Measurements from ENCODE around the gene ITGA1. TPM values are rescaled to one million over a fixed set of nuclear protein-coding genes. Genes with fewer than 3 reads are reported as not detected.

ITGA1 gene
- total RNA-seq, 4 donors from 2014 or later = 2.4 to 10.7 (median 5.4) TPM

GRCh38 chr5:52754051-52754450, 33.7 kb upstream of the ITGA1 start:
- no peak for TF ChIP-seq CTCF (IDR thresholded peaks at IDR 0.05)
- H3K4me3 ChIP-seq (ENCODE audit: low read depth, poor library complexity, severe bottlenecking) = no peak overlapping the region
- WGBS, 2 donors = 86 to 90% methylated on average over 2 of the region's 2 CpGs
- DNase-seq (ENCODE audit: low spot score in 2 of 2) = no peak
- intact Hi-C loops (cut with DNase I; ENCODE audit: low total_unique reads) = no loop called here

GRCh38 chr5:52757527-52757926, 30.2 kb upstream of the ITGA1 start:
- intact Hi-C loops (cut with DNase I; ENCODE audit: low total_unique reads) = no loop called here
- WGBS, 2 donors = 46 to 70% methylated on average over 2 of the region's 2 CpGs
- no peak overlapping the region for H3K4me3 ChIP-seq (ENCODE audit: low read depth, poor library complexity, severe bottlenecking)
- TF ChIP-seq POLR2A (IDR thresholded peaks at IDR 0.05) (no peak), CTCF (IDR thresholded peaks at IDR 0.05) (no peak)
- DNase-seq (ENCODE audit: low spot score in 2 of 2) = no peak

- DNase-seq (ENCODE audit: low spot score in 2 of 2) = no peak
- 83 to 84% methylated on average over 5 of the region's 5 CpGs for WGBS, 2 donors
- TF ChIP-seq POLR2A (IDR thresholded peaks at IDR 0.05) (no peak), CTCF (IDR thresholded peaks at IDR 0.05) (no peak)
- H3K4me3 ChIP-seq (ENCODE audit: low read depth, poor library complexity, severe bottlenecking) = no peak overlapping the region
- intact Hi-C loops (cut with DNase I; ENCODE audit: low total_unique reads) = no loop called here
These were observed 29.7 kb upstream of the ITGA1 start for GRCh38 chr5:52758014-52758413.

GRCh38 chr5:52759331-52759730, 28.4 kb upstream of the ITGA1 start:
- no peak overlapping the region for H3K4me3 ChIP-seq (ENCODE audit: low read depth, poor library complexity, severe bottlenecking)
- no peak for DNase-seq (ENCODE audit: low spot score in 2 of 2)
- no peak for TF ChIP-seq CTCF (IDR thresholded peaks at IDR 0.05)
- TF ChIP-seq POLR2A (IDR thresholded peaks at IDR 0.05) = no peak
- 88 to 96% methylated on average over 1 of the region's 1 CpG for WGBS, 2 donors
- intact Hi-C loops (cut with DNase I; ENCODE audit: low total_unique reads) = no loop called here

GRCh38 chr5:52760695-52761366, 26.9 kb upstream of the ITGA1 start:
- 72 to 85% methylated on average over 1 of the region's 1 CpG for WGBS, 2 donors
- intact Hi-C loops (cut with DNase I; ENCODE audit: low total_unique reads) = no loop called here
- DNase-seq (ENCODE audit: low spot score in 2 of 2) = no peak
- no peak overlapping the region for H3K4me3 ChIP-seq (ENCODE audit: low read depth, poor library complexity, severe bottlenecking)
- TF ChIP-seq CTCF (IDR thresholded peaks at IDR 0.05) (no peak), POLR2A (IDR thresholded peaks at IDR 0.05) (no peak)

GRCh38 chr5:52767217-52767743, 20.4 kb upstream of the ITGA1 start:
- TF ChIP-seq CTCF (IDR thresholded peaks at IDR 0.05) (no peak), POLR2A (IDR thresholded peaks at IDR 0.05) (no peak)
- 78 to 83% methylated on average over 2 of the region's 2 CpGs for WGBS, 2 donors
- DNase-seq (ENCODE audit: low spot score in 2 of 2) = no peak
- intact Hi-C loops (cut with DNase I; ENCODE audit: low total_unique reads) = no loop called here
- H3K4me3 ChIP-seq (ENCODE audit: low read depth, poor library complexity, severe bottlenecking) = no peak overlapping the region

Data from lower leg skin (tissue), 4 donors.